Fibroblast of the conjunctiva (primary cell): ENCODE results near the gene SAMD11.

Experiments
- DNase-seq: peaks from one replicate; pipeline ENCODE4 v3.0.0-alpha.2; 2010; ENCODE audit warnings: low read depth

The SAMD11 gene

GRCh38 chr1:931380-932172 lies 7.9 kb downstream of the SAMD11 start:
- no peak for DNase-seq

GRCh38 chr1:932173-932510 lies 8.4 kb downstream of the SAMD11 start:
- DNase-seq: no peak

- DNase-seq: no peak
These were observed 9.3 kb downstream of the SAMD11 start for GRCh38 chr1:932776-933602.

- DNase-seq: no peak
These were observed 9.8 kb downstream of the SAMD11 start for GRCh38 chr1:933603-933940.

- no peak for DNase-seq
These were observed 11.4 kb downstream of the SAMD11 start for GRCh38 chr1:934991-935750.

GRCh38 chr1:935751-936231 lies 12.1 kb downstream of the SAMD11 start:
- DNase-seq: no peak

GRCh38 chr1:936348-937264 lies 12.9 kb downstream of the SAMD11 start:
- no peak for DNase-seq

GRCh38 chr1:937521-937920 lies 13.8 kb downstream of the SAMD11 start:
- DNase-seq: no peak

- no peak for DNase-seq
These were observed 14.5 kb downstream of the SAMD11 start for GRCh38 chr1:938088-938683.

GRCh38 chr1:938711-939489 lies 15.2 kb downstream of the SAMD11 start:
- DNase-seq: no peak

GRCh38 chr1:939511-940106 lies 15.9 kb downstream of the SAMD11 start:
- DNase-seq: no peak

- DNase-seq: no peak
These were observed 16.6 kb downstream of the SAMD11 start for GRCh38 chr1:940107-941014.

GRCh38 chr1:941015-941587 lies 17.4 kb downstream of the SAMD11 start:
- DNase-seq: no peak

- DNase-seq: no peak
These were observed 18.1 kb downstream of the SAMD11 start for GRCh38 chr1:941588-942383.

GRCh38 chr1:942411-942821 lies 18.7 kb downstream of the SAMD11 start:
- DNase-seq: no peak

GRCh38 chr1:942864-943533 lies 19.3 kb downstream of the SAMD11 start:
- no peak for DNase-seq
